Keratinocyte (primary cell): Measurements from ENCODE around the gene S100A7A.

Experiments
- EZH2 ChIP-seq: IDR thresholded peaks from one replicate; pipeline ENCODE4 v1.6.1; 2012; ENCODE audit warnings: inconsistent platforms, mild to moderate bottlenecking, low read length, moderate library complexity
- TF ChIP-seq, protein P1 (sequence below), 3 experiments: IDR thresholded peaks in 1 of 3; conservative IDR thresholded peaks in 1 of 3; optimal IDR thresholded peaks in 1 of 3; 2 replicates in 2 of 3; 3 replicates in 1 of 3; pipeline versions ENCODE3 to v1.5.1; 2011; ENCODE audit warnings: low read length in 3 of 3, mild to moderate bottlenecking in 3 of 3, moderate library complexity in 2 of 3, control low read depth in 1 of 3, inconsistent platforms in 1 of 3; ENCODE audit not compliant: insufficient read depth in 2 of 3; ENCODE audit errors: extremely low read depth in 1 of 3

DNA sequence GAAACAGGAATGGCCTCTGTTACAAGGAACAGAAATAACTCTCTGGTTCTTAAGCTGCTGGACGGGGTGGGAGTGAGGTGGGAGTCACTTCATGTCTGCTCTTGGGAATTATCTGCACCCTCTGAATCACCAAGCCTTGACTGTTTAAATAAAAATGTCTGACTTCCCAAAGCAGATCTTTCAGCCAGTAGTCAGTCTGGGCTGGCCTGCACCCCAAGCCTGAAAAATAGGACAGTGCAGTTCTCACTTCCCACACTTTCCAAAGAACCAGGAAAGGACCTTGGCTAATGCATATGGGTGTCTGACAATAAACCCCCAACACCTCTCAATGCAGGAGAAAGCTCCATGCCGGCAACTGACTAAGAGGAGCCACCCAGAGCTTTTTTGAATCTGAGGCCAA, 43.3 kb downstream of the S100A7A start:
- TF ChIP-seq, protein P1, sequence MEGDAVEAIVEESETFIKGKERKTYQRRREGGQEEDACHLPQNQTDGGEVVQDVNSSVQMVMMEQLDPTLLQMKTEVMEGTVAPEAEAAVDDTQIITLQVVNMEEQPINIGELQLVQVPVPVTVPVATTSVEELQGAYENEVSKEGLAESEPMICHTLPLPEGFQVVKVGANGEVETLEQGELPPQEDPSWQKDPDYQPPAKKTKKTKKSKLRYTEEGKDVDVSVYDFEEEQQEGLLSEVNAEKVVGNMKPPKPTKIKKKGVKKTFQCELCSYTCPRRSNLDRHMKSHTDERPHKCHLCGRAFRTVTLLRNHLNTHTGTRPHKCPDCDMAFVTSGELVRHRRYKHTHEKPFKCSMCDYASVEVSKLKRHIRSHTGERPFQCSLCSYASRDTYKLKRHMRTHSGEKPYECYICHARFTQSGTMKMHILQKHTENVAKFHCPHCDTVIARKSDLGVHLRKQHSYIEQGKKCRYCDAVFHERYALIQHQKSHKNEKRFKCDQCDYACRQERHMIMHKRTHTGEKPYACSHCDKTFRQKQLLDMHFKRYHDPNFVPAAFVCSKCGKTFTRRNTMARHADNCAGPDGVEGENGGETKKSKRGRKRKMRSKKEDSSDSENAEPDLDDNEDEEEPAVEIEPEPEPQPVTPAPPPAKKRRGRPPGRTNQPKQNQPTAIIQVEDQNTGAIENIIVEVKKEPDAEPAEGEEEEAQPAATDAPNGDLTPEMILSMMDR (optimal IDR thresholded peaks at IDR 0.05 in 1 of 3, IDR thresholded peaks at IDR 0.05 in 1 of 3, conservative IDR thresholded peaks at IDR 0.05 in 1 of 3; ENCODE audit: extremely low read depth in 1 of 3, insufficient read depth in 2 of 3, low read length in 3 of 3) = no peak
- no peak for TF ChIP-seq EZH2
